Trophoblast cell (in vitro differentiated cells and primary cell): ENCODE measurements around the gene FAM200B.

Experiments
- DNase-seq, 2 donors: peaks; one replicate each; pipeline ENCODE4 v3.0.0-alpha.2; 2016
- H2AFZ ChIP-seq: 2 replicates; pipeline ENCODE4 v1.6.1; 2013; ENCODE audit warnings: low read length, moderate library complexity, mild to moderate bottlenecking; ENCODE audit not compliant: insufficient read depth, poor library complexity
- H2AK5ac ChIP-seq: 2 replicates; pipeline ENCODE4 v1.6.1; 2013; ENCODE audit warnings: mild to moderate bottlenecking, low read length
- H2BK120ac ChIP-seq: 2 replicates; pipeline ENCODE4 v1.6.1; 2013; ENCODE audit warnings: low read length, mild to moderate bottlenecking, moderate library complexity; ENCODE audit not compliant: insufficient read depth, poor library complexity
- H2BK12ac ChIP-seq: 2 replicates; pipeline ENCODE4 v1.6.1; 2013; ENCODE audit warnings: mild to moderate bottlenecking, low read length, moderate library complexity
- H2BK5ac ChIP-seq: 2 replicates; pipeline ENCODE4 v1.6.1; 2013; ENCODE audit warnings: low read length, low read depth, moderate library complexity, mild to moderate bottlenecking; ENCODE audit not compliant: poor library complexity
- H3K14ac ChIP-seq: 2 replicates; pipeline ENCODE4 v1.6.1; 2013; ENCODE audit warnings: mild to moderate bottlenecking, low read length
- H3K18ac ChIP-seq: 2 replicates; pipeline ENCODE4 v1.6.1; 2013; ENCODE audit warnings: mild to moderate bottlenecking, low read length
- H3K23ac ChIP-seq: 2 replicates; pipeline ENCODE4 v1.6.1; 2013; ENCODE audit warnings: low read length
- H3K27ac ChIP-seq: 2 replicates; pipeline ENCODE4 v1.5.1; 2013; ENCODE audit warnings: low read depth, mild to moderate bottlenecking, inconsistent platforms, low read length, moderate library complexity
- H3K27me3 ChIP-seq: 2 replicates; pipeline ENCODE4 v1.6.1; 2013; ENCODE audit warnings: inconsistent platforms, mild to moderate bottlenecking, low read length, moderate library complexity; ENCODE audit not compliant: insufficient read depth
- H3K36me3 ChIP-seq, 2 experiments: 1 replicate in 1 of 2; 2 replicates in 1 of 2; pipeline ENCODE4 v1.6.1; 2013; ENCODE audit warnings: low read length in 2 of 2, mild to moderate bottlenecking in 2 of 2, moderate library complexity in 1 of 2; ENCODE audit not compliant: insufficient read depth in 2 of 2, control insufficient read depth in 1 of 2
- H3K4ac ChIP-seq: 2 replicates; pipeline ENCODE4 v1.6.1; 2013; ENCODE audit warnings: low read depth, mild to moderate bottlenecking, low read length, moderate library complexity
- H3K4me1 ChIP-seq, 2 experiments: 1 replicate in 1 of 2; 2 replicates in 1 of 2; pipeline ENCODE4 v1.6.1; 2013; ENCODE audit warnings: low read length in 2 of 2, mild to moderate bottlenecking in 2 of 2, moderate library complexity in 1 of 2; ENCODE audit not compliant: insufficient read depth in 2 of 2, control insufficient read depth in 1 of 2
- H3K4me2 ChIP-seq: 2 replicates; pipeline ENCODE4 v1.6.1; 2013; ENCODE audit warnings: inconsistent platforms, mild to moderate bottlenecking, low read length, moderate library complexity
- H3K4me3 ChIP-seq: 2 replicates; pipeline ENCODE4 v1.5.1; 2013; ENCODE audit warnings: mild to moderate bottlenecking, low read depth, low read length, inconsistent platforms
- H3K79me1 ChIP-seq: one replicate; pipeline ENCODE4 v1.6.1; 2013; ENCODE audit warnings: low read length
- H3K79me2 ChIP-seq: 2 replicates; pipeline ENCODE4 v1.6.1; 2013; ENCODE audit warnings: low read length, mild to moderate bottlenecking; ENCODE audit not compliant: control insufficient read depth, insufficient read depth, poor library complexity
- H3K9ac ChIP-seq: 2 replicates; pipeline ENCODE4 v1.6.1; 2013; ENCODE audit warnings: mild to moderate bottlenecking, low read length
- H3K9me3 ChIP-seq: 2 replicates; pipeline ENCODE4 v1.6.1; 2013; ENCODE audit warnings: low read depth, mild to moderate bottlenecking, control low read depth, inconsistent platforms, low read length; ENCODE audit not compliant: insufficient read depth
- H4K12ac ChIP-seq: 2 replicates; pipeline ENCODE4 v1.6.1; 2013; ENCODE audit warnings: low read depth, mild to moderate bottlenecking, low read length, moderate library complexity
- H4K8ac ChIP-seq: 2 replicates; pipeline ENCODE4 v1.6.1; 2013; ENCODE audit warnings: low read depth, mild to moderate bottlenecking, low read length, moderate library complexity
- H4K91ac ChIP-seq: one replicate; pipeline ENCODE4 v1.6.1; 2013; ENCODE audit warnings: low read depth, mild to moderate bottlenecking, low read length, moderate library complexity
- WGBS: extraction: QIAGEN DNeasy Blood & Tissue Kit; methylation state at CpG from one replicate; pipeline ENCODE4 v1.1.7; 2013; ENCODE audit warnings: missing lambda C conversion rate; ENCODE audit not compliant: insufficient read length, insufficient coverage; ENCODE audit errors: extremely low coverage; 5-methylcytosine and 5-hydroxymethylcytosine counted together

FAM200B gene

GRCh38 chr4:15670576-15670975 lies 11.1 kb upstream of the FAM200B start:
- H3K23ac ChIP-seq: no peak overlapping the region
- H3K79me2 ChIP-seq: peaks cover 2% of the 10 kb centered on the region
- no peak overlapping the region for H4K8ac ChIP-seq
- no peak overlapping the region for H3K14ac ChIP-seq
- no peaks in the 10 kb centered on the region for H3K79me1 ChIP-seq
- H4K12ac ChIP-seq: no peak overlapping the region
- H3K36me3 ChIP-seq: peaks cover 6% of the 10 kb centered on the region in 2 experiments
- no peak overlapping the region for H2BK5ac ChIP-seq
- H2BK12ac ChIP-seq: no peak overlapping the region
- H2AFZ ChIP-seq: no peak overlapping the region
- no peak overlapping the region for H3K4ac ChIP-seq
- peaks cover 0 to 4% of the 10 kb centered on the region in 2 experiments for H3K4me1 ChIP-seq
- H3K27ac ChIP-seq: no peak overlapping the region
- H4K91ac ChIP-seq: no peak overlapping the region
- H3K9me3 ChIP-seq: no peaks in the 10 kb centered on the region
- no peak overlapping the region for H3K4me3 ChIP-seq
- no CpG with 5 or more reads among the region's 3 CpGs for WGBS
- H3K9ac ChIP-seq: no peak overlapping the region
- DNase-seq: peak in 1 of 2 donors; percentile 63
- H3K4me2 ChIP-seq: no peak overlapping the region
- no peaks in the 10 kb centered on the region for H3K27me3 ChIP-seq
- no peak overlapping the region for H2AK5ac ChIP-seq
- no peak overlapping the region for H2BK120ac ChIP-seq
- H3K18ac ChIP-seq: no peak overlapping the region

- no peak overlapping the region for H4K12ac ChIP-seq
- H2AFZ ChIP-seq: no peak overlapping the region
- H3K4me3 ChIP-seq: no peak overlapping the region
- no peak overlapping the region for H2BK12ac ChIP-seq
- H3K14ac ChIP-seq: no peak overlapping the region
- no peak overlapping the region for H2BK5ac ChIP-seq
- H3K4me1 ChIP-seq: no peaks in the 10 kb centered on the region
- H3K4me2 ChIP-seq: no peak overlapping the region
- H3K9me3 ChIP-seq: no peaks in the 10 kb centered on the region
- no peaks in the 10 kb centered on the region for H3K79me1 ChIP-seq
- H3K27ac ChIP-seq: no peak overlapping the region
- no peak overlapping the region for H2AK5ac ChIP-seq
- no peak overlapping the region for H3K9ac ChIP-seq
- peaks cover 3% of the 10 kb centered on the region for H3K79me2 ChIP-seq
- H3K36me3 ChIP-seq: peaks cover 2% of the 10 kb centered on the region in 2 experiments
- peak; percentile 68 to 93 for DNase-seq
- no peak overlapping the region for H3K4ac ChIP-seq
- WGBS: no CpG with 5 or more reads among the region's 3 CpGs
- no peaks in the 10 kb centered on the region for H3K27me3 ChIP-seq
- H4K91ac ChIP-seq: no peak overlapping the region
- no peak overlapping the region for H4K8ac ChIP-seq
- H3K23ac ChIP-seq: no peak overlapping the region
- no peak overlapping the region for H2BK120ac ChIP-seq
- H3K18ac ChIP-seq: no peak overlapping the region
Observed at GRCh38 chr4:15672101-15672500, 9.5 kb upstream of the FAM200B start.

GRCh38 chr4:15673337-15673736 lies 8.3 kb upstream of the FAM200B start:
- peaks cover 0 to 4% of the 10 kb centered on the region in 2 experiments for H3K4me1 ChIP-seq
- H3K4ac ChIP-seq: peak overlapping the region; percentile 83
- no peaks in the 10 kb centered on the region for H3K36me3 ChIP-seq
- H3K4me2 ChIP-seq: no peak overlapping the region
- H3K18ac ChIP-seq: no peak overlapping the region
- H2BK120ac ChIP-seq: no peak overlapping the region
- H3K27me3 ChIP-seq: no peaks in the 10 kb centered on the region
- H2AK5ac ChIP-seq: no peak overlapping the region
- no peak overlapping the region for H2BK5ac ChIP-seq
- no CpG with 5 or more reads among the region's 1 CpG for WGBS
- H2AFZ ChIP-seq: no peak overlapping the region
- no peak overlapping the region for H3K14ac ChIP-seq
- peaks cover 3% of the 10 kb centered on the region for H3K79me2 ChIP-seq
- H3K23ac ChIP-seq: no peak overlapping the region
- no peak overlapping the region for H3K4me3 ChIP-seq
- no peak overlapping the region for H4K8ac ChIP-seq
- no peak overlapping the region for H3K27ac ChIP-seq
- no peak overlapping the region for H2BK12ac ChIP-seq
- H4K91ac ChIP-seq: no peak overlapping the region
- no peak overlapping the region for H3K9ac ChIP-seq
- peak overlapping the region; percentile 18 for H4K12ac ChIP-seq
- no peaks in the 10 kb centered on the region for H3K9me3 ChIP-seq
- no peaks in the 10 kb centered on the region for H3K79me1 ChIP-seq
- DNase-seq: peak in 1 of 2 donors; percentile 52

GRCh38 chr4:15674046-15674445 lies 7.6 kb upstream of the FAM200B start:
- H3K4me1 ChIP-seq: peaks cover 0 to 4% of the 10 kb centered on the region in 2 experiments
- no peak overlapping the region for H3K4ac ChIP-seq
- no peak overlapping the region for H2BK5ac ChIP-seq
- H3K27ac ChIP-seq: no peak overlapping the region
- no peak overlapping the region for H4K91ac ChIP-seq
- DNase-seq: no peak
- H3K14ac ChIP-seq: no peak overlapping the region
- H3K9me3 ChIP-seq: no peaks in the 10 kb centered on the region
- H2AFZ ChIP-seq: no peak overlapping the region
- no peak overlapping the region for H2AK5ac ChIP-seq
- no peak overlapping the region for H3K4me2 ChIP-seq
- no peak overlapping the region for H3K4me3 ChIP-seq
- no peak overlapping the region for H3K23ac ChIP-seq
- H2BK12ac ChIP-seq: no peak overlapping the region
- no peaks in the 10 kb centered on the region for H3K27me3 ChIP-seq
- no peak overlapping the region for H4K8ac ChIP-seq
- WGBS: no CpG with 5 or more reads among the region's 2 CpGs
- no peak overlapping the region for H3K18ac ChIP-seq
- no peaks in the 10 kb centered on the region for H3K79me1 ChIP-seq
- peaks cover 3% of the 10 kb centered on the region for H3K79me2 ChIP-seq
- H2BK120ac ChIP-seq: no peak overlapping the region
- H3K9ac ChIP-seq: no peak overlapping the region
- H3K36me3 ChIP-seq: no peaks in the 10 kb centered on the region
- H4K12ac ChIP-seq: no peak overlapping the region
